OCI-LY7 (cell line): ENCODE results near the gene RUNX1. TPM values are rescaled to one million over a fixed set of nuclear protein-coding genes. Genes with fewer than 3 reads are reported as not detected.

Experiments used
- BruUV-seq: library from RNA; stranded (reverse); fragments of 400-500 nt; replicated peaks from 2 replicates; lab custom pipeline; 2021; lab: Mats Ljungman, UMichigan
- CTCF ChIA-PET: fragments of 300-600 bp; sonication (Branson Sonifier 250); formaldehyde crosslinking; loops from one replicate; lab custom pipeline; 2022; ENCODE audit warnings: antibody characterized with exemption; ENCODE audit not compliant: unreplicated experiment; lab: Charles Lee
- POLR2A ChIA-PET: fragments of 300-600 bp; sonication (Branson Sonifier 250); formaldehyde crosslinking; loops from one replicate; lab custom pipeline; 2022; ENCODE audit warnings: antibody characterized with exemption; lab: Charles Lee
- DNase-seq: peaks from one replicate; pipeline ENCODE4 v3.0.0-alpha.2; 2015; ENCODE audit warnings: low spot score
- H2AFZ ChIP-seq: fragments of 200-600 bp; sonication (generic), shearing (Covaris generic); 2 replicates; pipeline ENCODE4 v1.6.1; 2014; ENCODE audit warnings: mild to moderate bottlenecking, antibody characterized with exemption, low read length, moderate library complexity
- H3K27ac ChIP-seq: fragments of 200-600 bp; sonication (generic); 2 replicates; pipeline ENCODE4 v1.5.1; 2014; ENCODE audit warnings: mixed run types, low read depth, mild to moderate bottlenecking, moderate library complexity, low read length, inconsistent platforms; ENCODE audit not compliant: poor library complexity, severe bottlenecking
- H3K36me3 ChIP-seq: fragments of 200-600 bp; sonication (generic); 2 replicates; pipeline ENCODE4 v1.6.1; 2014; ENCODE audit warnings: mild to moderate bottlenecking, antibody characterized with exemption, low read length, moderate library complexity, mixed read lengths; ENCODE audit not compliant: insufficient read depth
- H3K4me1 ChIP-seq: fragments of 200-600 bp; sonication (generic); 2 replicates; pipeline ENCODE4 v1.5.1; 2014; ENCODE audit warnings: mild to moderate bottlenecking, low read length; ENCODE audit not compliant: insufficient read depth, poor library complexity, severe bottlenecking
- H3K4me2 ChIP-seq: fragments of 200-600 bp; sonication (generic); 2 replicates; pipeline ENCODE4 v1.6.1; 2014; ENCODE audit warnings: mild to moderate bottlenecking, low read length
- H3K4me3 ChIP-seq: fragments of 200-600 bp; sonication (generic); 2 replicates; pipeline ENCODE4 v1.5.1; 2014; ENCODE audit warnings: mild to moderate bottlenecking, low read depth, low read length; ENCODE audit not compliant: poor library complexity, severe bottlenecking
- H3K79me2 ChIP-seq: fragments of 200-600 bp; sonication (generic); 2 replicates; pipeline ENCODE4 v1.6.1; 2016; ENCODE audit warnings: low read depth, mild to moderate bottlenecking, low read length, moderate library complexity, mixed read lengths; ENCODE audit not compliant: insufficient read depth
- H3K9me2 ChIP-seq: fragments of 200-600 bp; sonication (generic); 2 replicates; pipeline ENCODE4 v1.6.1; 2016; ENCODE audit warnings: mild to moderate bottlenecking, low read length, mixed read lengths; ENCODE audit not compliant: insufficient read depth
- H3K9me3 ChIP-seq: fragments of 200-600 bp; sonication (generic); 2 replicates; pipeline ENCODE4 v1.6.1; 2014; ENCODE audit warnings: mild to moderate bottlenecking, mixed run types, low read length, mixed read lengths
- H4K20me1 ChIP-seq: fragments of 200-600 bp; sonication (generic); 2 replicates; pipeline ENCODE4 v1.6.1; 2014; ENCODE audit warnings: mild to moderate bottlenecking, antibody characterized with exemption, low read length, moderate library complexity, mixed read lengths; ENCODE audit not compliant: insufficient read depth
- EZH2phosphoT487 ChIP-seq: fragments of 200-600 bp; sonication (generic); IDR thresholded peaks from 2 replicates; pipeline ENCODE4 v1.6.1; 2018; ENCODE audit warnings: low read depth, borderline replicate concordance, mild to moderate bottlenecking, mixed run types, antibody characterized with exemption, low read length, moderate library complexity, mixed read lengths
- intact Hi-C: fragments of 100-400 bp; cut with micrococcal nuclease; formaldehyde crosslinking; loops from one replicate; pipeline ENCODE4 v1.10.0; 2022; ENCODE audit not compliant: unreplicated experiment
- total RNA-seq, 2 experiments: library from RNA; depleted of rRNA in 1 of 2; stranded (reverse); fragments of >200 nt in 1 of 2; shearing (Covaris generic) in 1 of 2; gene quantifications; 2 replicates each; pipeline ENCODE4 v1.2.3, GENCODE V29; 2014 to 2022
- TF ChIP-seq, protein P1 (sequence below): fragments of 200-600 bp; sonication (generic); conservative IDR thresholded peaks from 2 replicates; pipeline ENCODE4 v1.5.1; 2014; ENCODE audit warnings: mild to moderate bottlenecking, antibody characterized with exemption, low read length, moderate library complexity, mixed read lengths

Gene RUNX1
- total RNA-seq, 2 experiments from 2014 or later, result 30.5 to 40.8 TPM

DNA sequence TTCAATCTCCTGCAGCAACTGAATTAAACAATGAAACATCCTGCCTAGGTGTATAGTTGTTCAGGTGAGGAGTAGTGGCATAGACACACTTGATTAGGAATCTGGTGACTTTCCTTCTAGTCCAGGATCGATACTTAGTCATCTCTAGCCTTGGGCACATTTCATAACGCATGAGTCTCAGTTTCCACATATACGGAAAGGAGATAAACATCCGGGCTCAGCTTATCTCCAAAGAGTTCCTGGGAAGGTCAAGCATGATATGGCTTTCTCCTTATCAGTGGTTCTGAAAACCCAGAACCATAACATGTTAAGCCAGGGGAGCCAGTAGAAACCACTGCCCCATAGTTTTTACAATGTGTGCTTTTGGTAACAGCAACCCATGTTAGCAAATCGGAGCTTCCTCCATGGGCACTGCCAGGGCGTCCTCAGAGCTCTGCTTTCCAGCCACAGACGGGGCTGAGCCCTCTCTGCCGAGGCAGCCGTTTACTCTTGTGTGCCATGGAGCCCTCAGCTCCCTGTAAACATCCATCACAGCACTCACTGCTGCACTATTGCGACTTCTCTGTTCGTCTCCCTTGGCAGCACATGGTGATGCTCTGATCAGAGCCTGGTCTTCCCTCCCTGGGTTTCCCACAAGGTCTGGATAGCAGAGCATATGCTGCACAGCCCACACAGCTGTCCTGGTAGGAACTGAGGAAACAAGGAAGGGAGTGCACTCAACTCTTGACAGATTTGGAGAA is 34.6 kb downstream of the RUNX1 start:
- CTCF ChIA-PET, result no interaction called here

DNA sequence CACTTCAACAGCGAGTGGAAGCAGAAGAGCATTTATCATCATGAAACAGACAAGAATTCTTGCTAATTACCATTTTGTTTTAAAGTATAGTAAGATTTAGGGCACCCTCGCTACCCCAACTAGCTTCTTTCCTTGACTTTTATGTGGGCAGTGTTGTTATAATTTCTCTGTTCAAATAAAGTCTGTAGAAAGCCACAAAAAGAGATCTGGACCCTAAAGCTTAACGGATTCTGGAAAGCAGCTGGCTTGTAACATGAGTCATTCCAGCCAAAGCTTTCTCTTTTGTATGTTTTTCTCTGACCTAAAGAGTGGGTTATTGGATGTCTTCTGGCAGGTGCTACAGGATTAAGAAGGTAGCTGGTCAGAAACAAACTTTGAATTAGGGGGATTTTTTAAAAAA is 37.4 kb downstream of the RUNX1 start:
- Histone ChIP-seq H2AFZ (no peak overlapping the region), H3K36me3 (peaks cover 21% of the 10 kb centered on the region; the same call in 1 of the 2 replicates), H3K4me2 (no peak overlapping the region), H3K9me2 (no peaks in the 10 kb centered on the region), H3K79me2 (peaks cover 44% of the 10 kb centered on the region; the same call in 1 of the 2 replicates), H4K20me1 (peaks cover 17% of the 10 kb centered on the region), H3K9me3 (no peaks in the 10 kb centered on the region), H3K4me3 (no peak overlapping the region), H3K4me1 (no peaks in the 10 kb centered on the region), H3K27ac (no peak overlapping the region)
- CTCF ChIA-PET, result no interaction called here
- POLR2A ChIA-PET, result interaction anchor here (1.2 kb wide), 1 partner anchor 10 kb away, joined by 3 read pairs; no protein-coding TSS in a partner anchor
- no peak for DNase-seq
- TF ChIP-seq, protein P1, sequence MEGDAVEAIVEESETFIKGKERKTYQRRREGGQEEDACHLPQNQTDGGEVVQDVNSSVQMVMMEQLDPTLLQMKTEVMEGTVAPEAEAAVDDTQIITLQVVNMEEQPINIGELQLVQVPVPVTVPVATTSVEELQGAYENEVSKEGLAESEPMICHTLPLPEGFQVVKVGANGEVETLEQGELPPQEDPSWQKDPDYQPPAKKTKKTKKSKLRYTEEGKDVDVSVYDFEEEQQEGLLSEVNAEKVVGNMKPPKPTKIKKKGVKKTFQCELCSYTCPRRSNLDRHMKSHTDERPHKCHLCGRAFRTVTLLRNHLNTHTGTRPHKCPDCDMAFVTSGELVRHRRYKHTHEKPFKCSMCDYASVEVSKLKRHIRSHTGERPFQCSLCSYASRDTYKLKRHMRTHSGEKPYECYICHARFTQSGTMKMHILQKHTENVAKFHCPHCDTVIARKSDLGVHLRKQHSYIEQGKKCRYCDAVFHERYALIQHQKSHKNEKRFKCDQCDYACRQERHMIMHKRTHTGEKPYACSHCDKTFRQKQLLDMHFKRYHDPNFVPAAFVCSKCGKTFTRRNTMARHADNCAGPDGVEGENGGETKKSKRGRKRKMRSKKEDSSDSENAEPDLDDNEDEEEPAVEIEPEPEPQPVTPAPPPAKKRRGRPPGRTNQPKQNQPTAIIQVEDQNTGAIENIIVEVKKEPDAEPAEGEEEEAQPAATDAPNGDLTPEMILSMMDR, result no peak
- TF ChIP-seq EZH2phosphoT487, result no peak
- intact Hi-C loops, result no loop called here
- no TSS peak for BruUV-seq

More for the DNA sequence above, 34.6 kb downstream of the RUNX1 start:
- Histone ChIP-seq H4K20me1 (peaks cover 27% of the 10 kb centered on the region), H2AFZ (no peak overlapping the region), H3K4me2 (no peak overlapping the region), H3K27ac (no peak overlapping the region), H3K9me3 (no peaks in the 10 kb centered on the region), H3K4me1 (peaks cover 9% of the 10 kb centered on the region), H3K9me2 (no peaks in the 10 kb centered on the region), H3K79me2 (peaks cover 46% of the 10 kb centered on the region; the same call in 1 of the 2 replicates), H3K4me3 (no peak overlapping the region), H3K36me3 (peaks cover 19% of the 10 kb centered on the region; the same call in 1 of the 2 replicates)
- intact Hi-C loops, result no loop called here
- TF ChIP-seq EZH2phosphoT487, result no peak
- POLR2A ChIA-PET, result interaction anchor here (0.6 kb wide), 1 partner anchor 96 kb away, joined by 3 read pairs; no protein-coding TSS in a partner anchor
- no TSS peak for BruUV-seq
- no peak for DNase-seq

DNA sequence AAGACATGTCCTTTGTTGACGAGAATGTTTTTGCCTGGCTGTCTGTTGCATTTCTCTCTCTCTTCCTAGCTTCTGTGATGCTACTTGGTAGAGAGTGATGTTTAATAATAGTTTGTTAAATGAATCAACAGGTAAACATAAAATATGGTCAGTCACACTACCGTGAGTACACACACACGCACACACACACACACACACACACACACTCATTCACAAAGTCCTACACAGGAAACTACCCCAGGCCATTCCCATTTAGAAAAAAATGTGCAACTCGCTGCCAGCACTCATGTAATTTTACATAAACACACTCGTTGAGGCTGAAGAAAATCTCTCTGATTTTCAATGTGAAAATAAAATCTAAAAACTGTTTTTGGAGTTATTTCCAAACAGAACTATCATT is 38.7 kb downstream of the RUNX1 start:
- POLR2A ChIA-PET, result interaction anchor here (0.6 to 0.8 kb wide), 2 partner anchors 11 to 120 kb away, joined by 3 read pairs; no protein-coding TSS in a partner anchor
- Histone ChIP-seq H3K27ac (no peak overlapping the region), H3K36me3 (peaks cover 32% of the 10 kb centered on the region; the same call in 1 of the 2 replicates), H3K9me3 (no peaks in the 10 kb centered on the region), H4K20me1 (peaks cover 17% of the 10 kb centered on the region), H3K4me2 (no peak overlapping the region), H3K79me2 (peaks cover 44% of the 10 kb centered on the region; the same call in 1 of the 2 replicates), H2AFZ (no peak overlapping the region), H3K9me2 (no peaks in the 10 kb centered on the region), H3K4me3 (no peak overlapping the region), H3K4me1 (no peaks in the 10 kb centered on the region)
- no TSS peak for BruUV-seq
- no peak for TF ChIP-seq EZH2phosphoT487
- TF ChIP-seq, protein P1, result no peak
- CTCF ChIA-PET, result no interaction called here
- no peak for DNase-seq
- intact Hi-C loops, result no loop called here
